SU-DHL-6 (cell line): ENCODE measurements around the gene TMEM116.

Experiments used
- H2AFZ ChIP-seq: fragments of 200-600 bp; sonication (generic); 2 replicates; pipeline ENCODE4 v1.6.1; 2014; ENCODE audit warnings: low read depth, mild to moderate bottlenecking, moderate library complexity, mixed read lengths, antibody characterized with exemption, low read length; ENCODE audit not compliant: severe bottlenecking
- H3F3A ChIP-seq: fragments of 200-600 bp; shearing (Covaris generic); 2 replicates; pipeline ENCODE4 v1.6.0; 2016; ENCODE audit warnings: antibody characterized with exemption, mild to moderate bottlenecking; ENCODE audit not compliant: insufficient read depth
- H3K27ac ChIP-seq: fragments of 200-600 bp; sonication (generic); 2 replicates; pipeline ENCODE4 v1.5.1; 2016; ENCODE audit warnings: low read depth, mild to moderate bottlenecking, low read length, moderate library complexity, mixed read lengths
- H3K27me3 ChIP-seq: fragments of 200-600 bp; sonication (generic), shearing (Covaris generic); 2 replicates; pipeline ENCODE4 v1.6.0; 2014; ENCODE audit warnings: mild to moderate bottlenecking, low read length
- H3K36me3 ChIP-seq: fragments of 200-600 bp; sonication (generic); 2 replicates; pipeline ENCODE4 v1.6.1; 2014; ENCODE audit warnings: mild to moderate bottlenecking, low read length, mixed read lengths
- H3K4me2 ChIP-seq: fragments of 300-600, 200-600 bp; shearing (Covaris generic), sonication (generic); 2 replicates; pipeline ENCODE4 v1.6.0; 2014; ENCODE audit warnings: low read length, low read depth, mild to moderate bottlenecking; ENCODE audit not compliant: poor library complexity, severe bottlenecking
- H3K4me3 ChIP-seq: fragments of 200-600 bp; sonication (generic); 2 replicates; pipeline ENCODE4 v1.5.1; 2014; ENCODE audit warnings: antibody characterized with exemption, low read length, mild to moderate bottlenecking, mixed read lengths; ENCODE audit not compliant: insufficient read depth, poor library complexity, severe bottlenecking
- H3K79me2 ChIP-seq: fragments of 200-600 bp; sonication (generic); 2 replicates; pipeline ENCODE4 v1.6.1; 2014; ENCODE audit warnings: mild to moderate bottlenecking, low read length, moderate library complexity; ENCODE audit not compliant: insufficient read depth
- H3K9ac ChIP-seq: fragments of 200-600 bp; sonication (generic); 2 replicates; pipeline ENCODE4 v1.7.0; 2014; ENCODE audit warnings: mild to moderate bottlenecking, low read length
- H3K9me2 ChIP-seq: fragments of 200-600 bp; sonication (generic); replicated peaks from 2 replicates; pipeline ENCODE4 v1.6.1; 2014; ENCODE audit warnings: low read length; ENCODE audit not compliant: insufficient read depth
- H3K9me3 ChIP-seq: fragments of 200-600 bp; sonication (generic); 2 replicates; pipeline ENCODE4 v1.6.1; 2014; ENCODE audit warnings: low read length, mixed read lengths; ENCODE audit not compliant: insufficient read depth
- H4K20me1 ChIP-seq: fragments of 200-600 bp; sonication (generic); 2 replicates; pipeline ENCODE4 v1.6.1; 2014; ENCODE audit warnings: low read depth, mild to moderate bottlenecking, antibody characterized with exemption, low read length, moderate library complexity, mixed read lengths
- CTCF ChIP-seq: fragments of 200-600 bp; sonication (generic); IDR thresholded peaks from one replicate; pipeline ENCODE4 v1.5.1; 2017; ENCODE audit warnings: antibody characterized with exemption, mild to moderate bottlenecking, low read length, moderate library complexity; ENCODE audit not compliant: insufficient read depth, poor library complexity, severe bottlenecking
- EZH2phosphoT487 ChIP-seq: fragments of 200-600 bp; sonication (generic), shearing (Covaris generic); conservative IDR thresholded peaks from 2 replicates; pipeline ENCODE4 v1.6.1; 2018; ENCODE audit warnings: mild to moderate bottlenecking, antibody characterized with exemption, low read length, moderate library complexity, mixed read lengths

TMEM116 gene

GRCh38 chr12:111980598-111980997 lies 32.4 kb downstream of the TMEM116 start:
- H3K27ac ChIP-seq = no peak overlapping the region
- TF ChIP-seq EZH2phosphoT487 (no peak), CTCF (no peak)
- H3K9ac ChIP-seq = no peak overlapping the region
- no peaks in the 10 kb centered on the region for H3K9me2 ChIP-seq
- H4K20me1 ChIP-seq = no peaks in the 10 kb centered on the region; the same call in 1 of the 2 replicates
- no peaks in the 10 kb centered on the region for H3K9me3 ChIP-seq
- H3K27me3 ChIP-seq = no peaks in the 10 kb centered on the region
- no peaks in the 10 kb centered on the region for H3K79me2 ChIP-seq
- H3K36me3 ChIP-seq = 0 out of 2 replicates have a peak, but pooled peaks cover 2% of the 10 kb centered on the region
- no peaks in the 10 kb centered on the region; the same call in 1 of the 2 replicates for H3F3A ChIP-seq
- H3K4me2 ChIP-seq = no peak overlapping the region
- H2AFZ ChIP-seq = no peak overlapping the region
- no peak overlapping the region for H3K4me3 ChIP-seq

- Histone ChIP-seq H3K27me3 (no peaks in the 10 kb centered on the region), H3F3A (no peaks in the 10 kb centered on the region; the same call in 1 of the 2 replicates), H3K4me3 (no peak overlapping the region), H4K20me1 (no peaks in the 10 kb centered on the region; the same call in 1 of the 2 replicates), H3K4me2 (no peak overlapping the region), H3K36me3 (0 out of 2 replicates have a peak, but pooled peaks cover 2% of the 10 kb centered on the region), H3K9me3 (no peaks in the 10 kb centered on the region), H3K9ac (no peak overlapping the region), H3K79me2 (no peaks in the 10 kb centered on the region), H2AFZ (no peak overlapping the region), H3K9me2 (no peaks in the 10 kb centered on the region), H3K27ac (no peak overlapping the region)
- TF ChIP-seq CTCF = no peak
- no peak for TF ChIP-seq EZH2phosphoT487
Measured at GRCh38 chr12:111978545-111978944, 34.4 kb downstream of the TMEM116 start.

DNA sequence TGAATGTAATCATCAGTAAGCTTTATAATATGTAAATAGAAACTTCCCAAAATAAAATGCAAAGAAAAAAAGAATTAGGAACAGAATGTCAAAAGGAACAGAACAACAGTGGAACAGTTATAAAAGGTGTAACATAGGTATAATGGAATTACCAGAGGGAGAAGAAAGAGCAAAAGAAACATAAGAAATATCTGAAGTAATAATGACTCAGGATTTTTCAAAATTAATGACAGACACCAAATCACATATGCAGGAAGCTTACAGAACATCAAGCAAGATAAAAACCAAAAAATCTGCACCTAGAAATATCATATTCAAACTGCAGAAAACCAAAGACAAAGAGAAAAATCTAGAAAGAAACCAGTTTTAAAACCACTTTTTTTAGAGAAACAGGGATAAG lies 36.1 kb downstream of the TMEM116 start:
- Histone ChIP-seq H3K27me3 (no peaks in the 10 kb centered on the region), H3K4me2 (no peak overlapping the region), H3K27ac (no peak overlapping the region), H3K9me3 (no peaks in the 10 kb centered on the region), H3K9ac (no peak overlapping the region), H3K4me3 (no peak overlapping the region), H3K9me2 (no peaks in the 10 kb centered on the region), H3K79me2 (no peaks in the 10 kb centered on the region), H4K20me1 (no peaks in the 10 kb centered on the region; the same call in 1 of the 2 replicates), H3F3A (no peaks in the 10 kb centered on the region; the same call in 1 of the 2 replicates), H2AFZ (no peak overlapping the region), H3K36me3 (peaks cover 7% of the 10 kb centered on the region; the same call in 1 of the 2 replicates)
- TF ChIP-seq CTCF (no peak), EZH2phosphoT487 (no peak)
